Measurements from ENCODE around the gene SLC36A1. TPM values are rescaled to one million over a fixed set of nuclear protein-coding genes. Genes with fewer than 3 reads are reported as not detected.

SLC36A1 gene
- total RNA-seq, 1 experiment from 2014 or later: 15.0 TPM

DNA sequence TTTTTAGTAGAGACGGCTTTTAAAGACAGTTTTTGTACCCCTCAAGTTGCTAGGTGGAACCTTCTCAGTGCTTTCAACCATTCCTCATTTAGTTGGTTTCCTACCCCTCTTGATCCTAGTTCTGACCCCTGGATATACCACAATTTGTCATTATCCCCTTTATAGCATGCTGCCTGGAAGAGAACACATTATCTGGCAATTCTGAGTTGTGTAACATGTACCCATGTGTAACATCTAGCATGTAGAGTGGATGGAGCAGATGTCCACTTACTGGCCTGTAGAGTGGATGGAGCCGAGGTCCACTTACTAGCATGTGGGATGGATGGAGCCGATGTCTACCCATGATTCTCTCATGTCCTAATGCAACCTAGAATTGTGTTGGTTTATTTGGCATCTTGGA, 7.5 kb downstream of the SLC36A1 start:
- H3K18ac ChIP-seq (ENCODE audit: insufficient read length, low read depth, low read length): no peak overlapping the region
- H3T11ph ChIP-seq (ENCODE audit: low read length): no peak overlapping the region
- H2AK5ac ChIP-seq (ENCODE audit: insufficient read length, low read length): no peak overlapping the region
- H3K4me1 ChIP-seq (ENCODE audit: insufficient read depth, low read length): no peaks in the 10 kb centered on the region
- H4K8ac ChIP-seq (replicated peaks; ENCODE audit: insufficient read length, low read depth, low read length): no peak overlapping the region
- TF ChIP-seq CTCF (conservative IDR thresholded peaks at IDR 0.05): no peak
- H4K20me1 ChIP-seq (ENCODE audit: control insufficient read depth, insufficient read depth, insufficient read length): no peaks in the 10 kb centered on the region
- peaks cover 3% of the 10 kb centered on the region for H3K79me1 ChIP-seq (ENCODE audit: insufficient read depth, low read depth, low read length, poor library complexity, severe bottlenecking)
- H2BK20ac ChIP-seq (ENCODE audit: low read depth, low read length, poor library complexity, severe bottlenecking): no peak overlapping the region
- H3K9me3 ChIP-seq (ENCODE audit: control insufficient read depth, low read depth, low read length): no peaks in the 10 kb centered on the region
- no peaks in the 10 kb centered on the region; the same call in 1 of the 2 replicates for H3K79me2 ChIP-seq (ENCODE audit: insufficient read depth, low read length)
- Mint-ChIP-seq H3K4me3 (no peak overlapping the region), H3K4me1 (peaks cover 14 to 19% of the 10 kb centered on the region in 2 experiments), H3K27ac (no peak overlapping the region), H3K27me3 (ENCODE audit: low read depth) (no peaks in the 10 kb centered on the region), H3K9me3 (no peaks in the 10 kb centered on the region), H3K36me3 (ENCODE audit: insufficient read depth in 1 of 3, low read depth in 3 of 3) (peaks cover 0 to 7% (median 0%) of the 10 kb centered on the region in 3 experiments; a peak in 2 of 7 replicates)
- H3K4me2 ChIP-seq (ENCODE audit: insufficient read depth, insufficient read length, low read length): no peak overlapping the region
- no peak overlapping the region for H4K5ac ChIP-seq (ENCODE audit: insufficient read length, low read depth, low read length)
- DNase-seq: no peak
- no peak overlapping the region for H3K9ac ChIP-seq (ENCODE audit: extremely low read depth, insufficient read length, low read length)
- H3K27me3 ChIP-seq (ENCODE audit: insufficient read depth, low read length): no peaks in the 10 kb centered on the region; the same call in 1 of the 2 replicates
- no peak overlapping the region for H2BK120ac ChIP-seq (ENCODE audit: low read depth, low read length, poor library complexity, severe bottlenecking)
- H3K56ac ChIP-seq (ENCODE audit: insufficient read length, low read depth, low read length): no peak overlapping the region
- no peak overlapping the region for H3K23ac ChIP-seq (ENCODE audit: insufficient read length, low read depth, low read length)
- H3K23me2 ChIP-seq (ENCODE audit: insufficient read length, low read depth, low read length, poor library complexity, severe bottlenecking): no peaks in the 10 kb centered on the region
- H2BK5ac ChIP-seq (ENCODE audit: insufficient read length, low read length): no peak overlapping the region
- H2BK12ac ChIP-seq (ENCODE audit: insufficient read length, low read depth, low read length): no peak overlapping the region
- no peak overlapping the region for H3K27ac ChIP-seq (ENCODE audit: insufficient read length, low read depth, low read length)
- WGBS (ENCODE audit: extremely low coverage, insufficient read length, low lambda C conversion rate): no CpG with 5 or more reads among the region's 3 CpGs
- no peak overlapping the region for H3K14ac ChIP-seq (ENCODE audit: insufficient read depth, low read length)
- no peak overlapping the region for H2BK15ac ChIP-seq (ENCODE audit: low read depth, low read length)
- H4K91ac ChIP-seq (ENCODE audit: insufficient read length, low read depth, low read length): no peak overlapping the region
- H3K4ac ChIP-seq (ENCODE audit: low read depth, low read length): no peak overlapping the region
- no peak overlapping the region for H2AFZ ChIP-seq (ENCODE audit: low read length)

Data from H9 (cell line).